Stimulated activated CD4-positive, alpha-beta T cell treated with anti-CD3 and anti-CD28 coated beads, Interleukin-2, amount 100 ng/mL, for 24 hours (primary cell): ENCODE measurements around the gene ACOT8.
"Not testable (repeated sequence)": the region's sequence is repeated elsewhere in the genome, so short reads cannot be mapped to it uniquely, and the experiment has no call there.

Source experiments
- DNase-seq, 2 donors: peaks; one replicate each; pipeline ENCODE4 v3.0.0-alpha.2; 2020

The ACOT8 gene

DNA sequence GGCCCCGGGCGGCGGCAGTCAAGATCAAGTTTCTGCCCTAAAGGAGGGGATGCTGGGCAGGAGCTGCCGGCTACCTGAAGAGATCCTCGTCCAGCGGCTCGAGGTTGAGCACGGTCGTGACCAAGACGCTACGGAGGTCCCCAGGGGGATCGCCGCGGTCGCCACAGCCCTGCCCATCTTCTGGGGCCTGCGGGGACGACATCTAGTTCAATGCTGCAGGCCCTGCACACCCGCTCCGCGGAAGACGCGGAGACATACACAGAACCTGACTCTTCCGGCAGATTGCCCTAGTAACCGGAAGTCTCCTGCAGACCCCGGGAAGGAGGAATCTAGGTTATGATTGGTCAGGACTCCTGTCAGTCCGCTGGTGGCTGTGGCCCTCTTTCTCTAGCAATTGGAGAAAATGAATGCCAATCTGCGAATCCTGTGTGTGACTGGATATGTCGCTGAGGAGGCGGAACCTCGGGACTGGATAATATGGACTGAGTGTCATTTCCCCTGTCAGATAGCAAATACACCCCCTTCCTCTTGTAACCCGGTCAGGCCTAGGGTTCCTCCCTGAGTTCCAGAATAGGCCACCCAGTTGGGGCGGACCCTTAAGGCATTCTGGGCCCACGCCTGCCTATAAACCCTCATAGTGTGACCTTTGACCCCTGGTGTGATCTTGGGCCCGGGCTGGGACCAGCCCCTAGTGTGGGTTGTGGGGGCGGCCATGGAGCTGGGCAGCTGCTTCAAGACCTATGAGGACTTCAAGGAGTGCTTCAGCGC, at the start of gene ACOT8, which contains the start of gene ZSWIM3:
TSS of gene ACOT8 (minus strand) at position 279 of the 768 bp plus-strand sequence. CDS start at position 202, 77 bp downstream.
TSS of gene ZSWIM3 (plus strand) at position 501 of the 768 bp plus-strand sequence. CDS start at position 713, 212 bp downstream.
- DNase-seq, result peak; percentile 85 to 92

GRCh38 chr20:45905505-45906079, 48.4 kb upstream of the ACOT8 start:
- DNase-seq, result no peak

GRCh38 chr20:45904583-45905504, 47.7 kb upstream of the ACOT8 start:
- no peak for DNase-seq

GRCh38 chr20:45902199-45902701, 45.1 kb upstream of the ACOT8 start:
- DNase-seq, result no peak

GRCh38 chr20:45901332-45901731, 44.1 kb upstream of the ACOT8 start:
- not testable (repeated sequence) for DNase-seq

- no peak for DNase-seq
These were observed 42.0 kb upstream of the ACOT8 start for GRCh38 chr20:45899046-45899835.

- no peak for DNase-seq
These were observed 41.1 kb upstream of the ACOT8 start for GRCh38 chr20:45898285-45898684.

DNA sequence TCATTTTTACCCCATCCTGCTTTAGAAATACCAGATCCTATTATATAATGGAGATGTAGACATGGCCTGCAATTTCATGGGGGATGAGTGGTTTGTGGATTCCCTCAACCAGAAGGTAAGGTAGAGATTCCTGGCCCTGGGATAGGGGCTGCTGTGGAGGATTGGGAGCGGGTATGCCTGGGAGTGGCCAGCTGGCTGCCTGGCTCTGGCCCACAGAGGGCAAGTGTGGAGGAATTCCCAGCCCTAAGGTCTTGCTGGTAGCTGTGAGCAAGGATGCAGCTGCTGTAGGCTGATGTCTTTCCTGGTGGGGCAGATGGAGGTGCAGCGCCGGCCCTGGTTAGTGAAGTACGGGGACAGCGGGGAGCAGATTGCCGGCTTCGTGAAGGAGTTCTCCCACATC, 40.5 kb upstream of the ACOT8 start:
- DNase-seq, result no peak

DNA sequence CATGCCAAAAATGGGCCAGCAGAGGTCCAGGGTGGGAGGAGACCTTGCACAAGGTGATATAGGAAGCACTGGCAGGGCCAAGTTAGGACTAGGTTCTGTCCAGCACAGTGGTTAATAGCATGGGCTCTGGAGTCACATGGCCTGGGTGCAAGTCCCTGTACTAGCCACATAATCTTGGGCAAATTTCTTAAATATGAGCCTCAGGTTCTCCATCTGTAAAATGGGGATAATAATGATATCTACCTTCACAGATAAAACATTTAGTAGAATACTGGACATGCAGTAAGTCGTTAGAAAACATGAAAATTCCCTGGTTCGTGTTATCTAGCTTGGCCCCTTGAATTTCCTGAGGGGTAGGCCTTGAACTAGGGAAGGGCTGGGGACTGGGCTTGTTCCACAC, 40.1 kb upstream of the ACOT8 start:
- DNase-seq, result no peak

GRCh38 chr20:45896641-45897161, 39.5 kb upstream of the ACOT8 start:
- no peak for DNase-seq

GRCh38 chr20:45894797-45895196, 37.6 kb upstream of the ACOT8 start:
- DNase-seq, result no peak

DNA sequence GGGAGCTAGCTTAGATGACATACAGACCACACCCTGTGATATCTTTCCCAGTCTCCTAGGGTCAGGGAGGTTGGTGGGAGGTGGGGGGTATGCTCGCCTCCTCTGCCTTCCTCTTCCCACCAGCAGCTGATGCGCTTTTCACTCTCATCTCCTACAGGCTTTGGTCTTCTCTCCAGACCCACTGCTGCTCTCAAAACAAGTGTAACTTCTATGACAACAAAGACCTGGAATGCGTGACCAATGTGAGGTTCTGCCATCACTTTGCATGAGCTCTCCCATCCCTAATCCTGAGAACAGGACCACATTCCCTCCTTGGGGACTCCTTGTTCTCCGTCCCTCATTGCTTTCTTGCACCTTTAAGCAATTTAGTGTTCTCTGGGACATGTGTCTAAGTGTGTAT, 36.6 kb upstream of the ACOT8 start:
- DNase-seq, result no peak

- peak in 1 of 2 donors; percentile 31 for DNase-seq
These were observed 35.8 kb upstream of the ACOT8 start for GRCh38 chr20:45892828-45893500.

DNA sequence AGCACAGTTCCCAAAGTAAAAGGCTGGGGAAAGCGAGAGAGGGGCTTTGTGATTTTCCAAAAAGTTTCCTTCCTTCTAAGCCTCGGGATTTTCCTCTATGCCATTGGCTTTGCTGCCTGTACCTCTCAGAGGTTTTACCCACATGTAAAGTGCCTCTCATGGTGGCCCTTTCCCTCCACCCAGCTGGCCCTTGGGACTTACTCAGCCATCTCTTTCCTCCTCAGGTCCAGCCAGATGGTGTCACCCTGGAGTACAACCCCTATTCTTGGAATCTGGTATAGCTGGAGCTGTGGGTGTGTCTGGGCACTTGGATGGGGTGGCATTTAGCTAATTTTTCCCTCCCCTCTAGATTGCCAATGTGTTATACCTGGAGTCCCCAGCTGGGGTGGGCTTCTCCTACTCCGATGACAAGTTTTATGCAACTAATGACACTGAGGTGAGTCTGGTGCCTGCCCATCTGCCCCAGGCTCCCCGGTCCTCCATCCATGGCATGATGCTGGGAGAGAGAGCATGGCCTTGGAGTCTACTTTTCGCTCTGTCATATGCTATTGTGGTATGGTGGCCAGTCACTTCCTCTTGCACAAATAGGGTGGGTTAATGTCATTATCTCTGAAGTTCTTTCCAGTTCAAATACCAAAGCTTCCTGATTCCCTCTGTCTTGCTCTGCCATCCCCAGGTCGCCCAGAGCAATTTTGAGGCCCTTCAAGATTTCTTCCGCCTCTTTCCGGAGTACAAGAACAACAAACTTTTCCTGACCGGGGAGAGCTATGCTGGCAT, 35.0 kb upstream of the ACOT8 start:
- DNase-seq, result no peak

DNA sequence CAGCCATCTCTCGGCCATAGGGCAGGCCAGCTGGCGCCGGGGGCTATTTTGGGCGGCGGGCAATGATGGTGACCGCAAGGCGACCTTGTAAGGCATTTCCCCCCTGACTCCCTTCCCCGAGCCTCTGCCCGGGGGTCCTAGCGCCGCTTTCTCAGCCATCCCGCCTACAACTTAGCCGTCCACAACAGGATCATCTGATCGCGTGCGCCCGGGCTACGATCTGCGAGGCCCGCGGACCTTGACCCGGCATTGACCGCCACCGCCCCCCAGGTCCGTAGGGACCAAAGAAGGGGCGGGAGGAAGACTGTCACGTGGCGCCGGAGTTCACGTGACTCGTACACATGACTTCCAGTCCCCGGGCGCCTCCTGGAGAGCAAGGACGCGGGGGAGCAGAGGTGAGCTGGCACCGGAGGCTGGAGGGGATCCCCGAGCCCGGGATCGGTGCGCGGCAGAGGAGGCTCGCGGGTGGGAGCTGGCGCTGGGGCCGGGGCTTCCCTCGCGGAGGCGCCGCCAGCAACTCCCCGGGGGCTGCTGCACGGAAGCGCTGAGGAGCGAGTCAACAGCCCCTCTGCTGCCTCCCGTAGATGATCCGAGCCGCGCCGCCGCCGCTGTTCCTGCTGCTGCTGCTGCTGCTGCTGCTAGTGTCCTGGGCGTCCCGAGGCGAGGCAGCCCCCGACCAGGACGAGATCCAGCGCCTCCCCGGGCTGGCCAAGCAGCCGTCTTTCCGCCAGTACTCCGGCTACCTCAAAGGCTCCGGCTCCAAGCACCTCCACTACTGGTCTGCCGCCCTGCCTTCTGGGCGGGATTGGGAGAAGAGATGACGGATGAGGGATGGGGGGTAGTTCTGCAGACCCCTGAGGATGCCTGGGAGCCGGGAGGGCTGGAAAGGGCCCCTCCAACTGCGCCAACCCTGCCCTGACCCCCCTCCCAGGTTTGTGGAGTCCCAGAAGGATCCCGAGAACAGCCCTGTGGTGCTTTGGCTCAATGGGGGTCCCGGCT, 34.1 kb upstream of the ACOT8 start, which contains the start of the genes CTSA and NEURL2:
TSS of gene CTSA (plus strand) at position 351 of the 999 bp plus-strand sequence. CDS start at position 585, 234 bp downstream.
TSS of gene NEURL2 (minus strand) at position 224 of the 999 bp plus-strand sequence. CDS start at position 7, 217 bp downstream.
- DNase-seq, result peak; percentile 87 to 90

DNA sequence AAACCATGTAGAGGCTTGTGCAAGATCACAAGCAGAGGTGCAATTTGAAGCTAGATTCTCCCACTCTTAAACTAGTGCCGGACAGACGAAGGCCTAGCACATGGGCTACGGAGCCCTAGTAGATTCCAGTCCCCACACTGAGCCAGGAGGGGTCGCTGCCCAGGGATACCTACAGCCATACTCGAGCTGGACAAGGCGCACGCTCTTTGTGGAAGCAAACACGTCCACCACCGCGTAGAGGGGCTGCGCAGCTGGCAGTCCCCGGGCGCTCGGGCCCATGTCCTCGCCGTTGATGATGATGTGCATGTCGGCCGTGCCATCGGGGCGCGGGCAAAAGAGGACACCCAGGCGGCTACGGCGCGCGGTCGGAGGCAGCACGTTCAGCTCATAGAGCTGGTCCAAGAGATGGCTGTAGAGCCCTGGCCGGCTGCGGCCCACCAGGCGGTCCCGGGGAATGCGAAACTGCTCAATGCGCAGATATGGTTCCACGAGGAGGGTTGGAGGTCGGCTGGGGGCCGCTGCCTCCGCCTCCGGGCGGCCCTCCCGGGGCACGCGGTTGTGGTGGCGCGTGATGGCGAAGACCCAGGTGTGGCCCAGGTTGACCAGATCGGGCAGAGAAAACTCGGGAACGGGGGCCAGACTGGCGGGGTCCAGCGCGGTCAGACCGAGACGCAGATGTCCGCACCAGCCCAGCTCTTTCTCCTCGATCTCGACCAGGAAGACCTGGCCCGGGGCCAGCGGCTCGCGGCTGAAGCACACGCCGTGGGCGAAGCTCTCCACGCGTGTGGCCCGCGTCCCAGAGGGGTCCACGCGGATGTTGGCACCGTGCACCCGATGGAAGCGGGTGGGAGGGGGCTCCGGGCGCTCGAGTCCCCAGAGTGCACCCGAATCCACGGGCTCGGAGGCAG, 33.1 kb upstream of the ACOT8 start:
- peak; percentile 51 to 57 for DNase-seq

GRCh38 chr20:45888681-45889080, 31.5 kb upstream of the ACOT8 start:
- DNase-seq, result no peak

DNA sequence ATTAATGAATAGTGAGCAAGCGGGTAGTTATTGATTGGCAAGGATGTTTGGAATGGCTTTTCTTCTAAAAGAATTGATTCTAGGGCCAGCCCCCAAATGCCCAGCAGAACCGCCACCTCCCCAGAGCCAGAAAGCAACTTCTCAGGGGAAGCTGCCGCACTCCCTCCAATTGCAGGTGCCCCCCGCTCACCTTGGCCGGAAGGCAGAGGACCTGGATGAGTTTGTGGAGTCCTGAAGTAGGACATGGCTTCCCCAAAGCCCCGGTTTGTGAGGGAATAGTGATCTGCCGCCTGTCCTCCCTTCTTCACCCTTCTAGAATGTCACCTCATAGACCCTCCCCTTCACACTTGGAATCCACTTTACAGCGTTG, 30.1 kb upstream of the ACOT8 start, which contains the start of gene SPATA25:
TSS of gene SPATA25 (minus strand) at position 277 of the 370 bp plus-strand sequence. CDS start at position 245, 32 bp downstream.
- DNase-seq, result no peak
